ENCODE measurements around the gene ZNF865. TPM values are rescaled to one million over a fixed set of nuclear protein-coding genes. Genes with fewer than 3 reads are reported as not detected.
"Not testable (repeated sequence)": the region's sequence is repeated elsewhere in the genome, so short reads cannot be mapped to it uniquely, and the experiment has no call there.

Gene ZNF865
- total and polyA plus RNA-seq, 2 donors = 2.1 to 13.7 TPM

GRCh38 chr19:55581145-55581822 is 24.2 kb upstream of the ZNF865 start:
- WGBS = 35% methylated on average over 12 of the region's 12 CpGs
- H3K36me3 ChIP-seq (ENCODE audit: insufficient read depth) = peaks cover 3% of the 10 kb centered on the region
- no peaks in the 10 kb centered on the region for H3K4me1 ChIP-seq (ENCODE audit: insufficient read depth)
- DNase-seq (ENCODE audit: extremely low spot score) = no peak
- no peak overlapping the region for H3K27ac ChIP-seq (ENCODE audit: low read depth)
- H3K4me3 ChIP-seq (ENCODE audit: low read depth, low read length) = peak overlapping the region; percentile 69

GRCh38 chr19:55581823-55582223 is 23.6 kb upstream of the ZNF865 start:
- DNase-seq (ENCODE audit: extremely low spot score) = no peak
- no peaks in the 10 kb centered on the region for H3K4me1 ChIP-seq (ENCODE audit: insufficient read depth)

DNA sequence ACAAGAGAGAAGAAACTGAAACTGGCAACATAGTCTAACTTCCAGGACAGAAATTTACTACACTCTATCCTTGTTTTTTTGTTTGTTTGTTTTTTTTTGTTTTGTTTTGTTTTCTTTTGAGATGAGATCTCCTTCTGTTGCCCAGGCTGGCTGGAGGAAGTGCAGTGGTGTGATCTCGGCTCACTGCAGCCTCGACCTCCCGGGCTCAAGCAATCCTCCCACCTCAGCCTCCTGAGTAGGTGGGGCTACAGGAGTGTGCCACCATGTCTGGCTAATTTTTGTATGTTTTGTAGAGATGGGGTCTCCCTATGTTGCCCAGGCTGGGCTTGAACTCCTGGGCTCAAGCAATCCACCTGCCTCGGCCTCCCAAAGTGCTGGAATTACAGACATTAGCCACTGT is 23.2 kb upstream of the ZNF865 start:
- H3K4me3 ChIP-seq (ENCODE audit: low read depth, low read length); DNase-seq (ENCODE audit: extremely low spot score); H3K36me3 ChIP-seq (ENCODE audit: insufficient read depth); H3K27ac ChIP-seq (ENCODE audit: low read depth); H3K4me1 ChIP-seq (ENCODE audit: insufficient read depth): not testable (repeated sequence)
- WGBS = 80% methylated on average over 4 of the region's 4 CpGs

More at GRCh38 chr19:55581823-55582223, 23.6 kb upstream of the ZNF865 start:
- 21% methylated on average over 6 of the region's 6 CpGs for WGBS
- H3K4me3 ChIP-seq (ENCODE audit: low read depth, low read length) = no peak overlapping the region
- H3K27ac ChIP-seq (ENCODE audit: low read depth) = no peak overlapping the region
- peaks cover 3% of the 10 kb centered on the region for H3K36me3 ChIP-seq (ENCODE audit: insufficient read depth)

GRCh38 chr19:55583897-55584296 is 21.6 kb upstream of the ZNF865 start:
- WGBS = 76% methylated on average over 8 of the region's 8 CpGs
- H3K4me1 ChIP-seq (ENCODE audit: insufficient read depth) = not testable (repeated sequence)

GRCh38 chr19:55584871-55585270 is 20.6 kb upstream of the ZNF865 start:
- 94% methylated on average over 11 of the region's 11 CpGs for WGBS
- no peak for DNase-seq (ENCODE audit: extremely low spot score)

More at GRCh38 chr19:55583897-55584296, 21.6 kb upstream of the ZNF865 start:
- not testable (repeated sequence) for H3K27ac ChIP-seq (ENCODE audit: low read depth); DNase-seq (ENCODE audit: extremely low spot score); H3K4me3 ChIP-seq (ENCODE audit: low read depth, low read length); H3K36me3 ChIP-seq (ENCODE audit: insufficient read depth)

DNA sequence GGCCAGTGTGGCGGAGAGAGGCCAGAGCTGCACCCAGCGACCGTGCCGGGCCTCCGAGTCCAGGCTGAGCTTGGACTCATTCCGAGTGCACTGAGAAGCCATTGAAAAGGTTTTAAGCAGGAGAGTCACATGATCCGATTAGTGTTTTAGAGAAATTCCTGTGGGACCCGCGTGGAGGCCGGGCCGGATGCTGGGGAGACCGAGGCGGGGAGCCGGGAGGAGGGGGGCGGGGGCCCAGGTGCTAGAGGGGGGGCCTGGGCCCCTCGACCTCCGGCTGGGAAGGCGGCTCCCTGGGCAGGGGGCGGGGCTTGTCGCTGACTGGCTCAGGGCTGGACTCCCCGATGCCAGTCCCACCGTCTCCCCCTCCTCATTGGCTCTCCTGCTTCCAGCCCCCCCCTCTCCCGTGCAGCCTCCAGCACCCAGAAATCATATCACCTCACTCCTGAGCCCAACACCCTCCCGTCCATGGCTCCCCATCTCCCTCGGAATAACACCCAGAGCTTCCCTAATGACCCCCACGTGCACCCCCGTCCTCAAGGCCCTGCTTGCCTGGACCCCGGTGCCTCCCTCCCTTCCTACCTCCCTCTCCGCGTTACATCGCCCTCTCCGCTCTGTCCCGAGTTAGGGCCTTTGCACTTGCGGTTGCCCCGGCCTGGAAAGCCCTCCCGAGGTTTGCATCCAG is 19.6 kb upstream of the ZNF865 start:
- Histone ChIP-seq H3K4me3 (ENCODE audit: low read depth, low read length) (peak overlapping the region; percentile 36), H3K27ac (ENCODE audit: low read depth) (no peak overlapping the region), H3K36me3 (ENCODE audit: insufficient read depth) (no peaks in the 10 kb centered on the region), H3K4me1 (ENCODE audit: insufficient read depth) (no peaks in the 10 kb centered on the region)
- WGBS = 3% methylated on average over 36 of the region's 36 CpGs
- no peak for DNase-seq (ENCODE audit: extremely low spot score)

More at GRCh38 chr19:55584871-55585270, 20.6 kb upstream of the ZNF865 start:
- Histone ChIP-seq H3K4me1 (ENCODE audit: insufficient read depth) (no peaks in the 10 kb centered on the region), H3K27ac (ENCODE audit: low read depth) (no peak overlapping the region), H3K36me3 (ENCODE audit: insufficient read depth) (no peaks in the 10 kb centered on the region), H3K4me3 (ENCODE audit: low read depth, low read length) (no peak overlapping the region)

DNA sequence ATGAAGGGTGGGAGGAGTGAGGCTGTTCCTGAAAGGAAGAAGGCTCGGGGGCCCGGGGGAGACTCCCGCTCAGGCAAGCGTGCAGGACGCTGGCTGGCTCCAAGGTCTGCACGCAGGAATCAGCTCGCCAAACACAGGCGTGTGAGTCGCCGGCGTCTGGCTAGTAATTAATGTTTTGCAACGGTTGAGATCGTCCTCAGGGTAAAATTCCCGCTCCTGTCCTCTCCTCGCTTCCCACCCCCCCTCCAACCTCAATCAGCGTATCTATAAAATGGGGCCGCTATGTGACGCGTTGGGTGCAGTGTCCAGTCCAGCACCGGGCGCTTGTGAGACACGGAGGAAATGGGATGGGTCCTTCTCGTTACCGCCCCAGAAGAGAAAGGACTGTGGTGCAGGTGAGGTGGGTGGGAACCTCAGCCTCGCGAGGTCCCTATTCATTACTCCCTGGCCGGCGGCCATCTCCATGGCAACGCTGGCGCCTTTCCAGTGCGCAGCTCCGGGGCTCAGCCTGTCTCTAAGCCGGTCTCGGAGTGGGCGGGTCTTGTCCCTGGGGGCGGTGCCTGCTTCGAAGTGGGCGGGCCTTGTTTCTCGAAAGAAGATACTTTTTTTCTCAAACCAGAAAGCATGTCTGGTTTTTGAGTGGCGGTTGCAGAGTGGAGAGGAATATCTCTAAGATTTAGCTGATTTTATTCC is 18.3 kb upstream of the ZNF865 start:
- no peaks in the 10 kb centered on the region for H3K36me3 ChIP-seq (ENCODE audit: insufficient read depth)
- no peaks in the 10 kb centered on the region for H3K4me1 ChIP-seq (ENCODE audit: insufficient read depth)
- no peak overlapping the region for H3K27ac ChIP-seq (ENCODE audit: low read depth)
- 1% methylated on average over 40 of the region's 40 CpGs for WGBS
- H3K4me3 ChIP-seq (ENCODE audit: low read depth, low read length) = peak overlapping the region; percentile 12
- DNase-seq (ENCODE audit: extremely low spot score) = peak; percentile 83

DNA sequence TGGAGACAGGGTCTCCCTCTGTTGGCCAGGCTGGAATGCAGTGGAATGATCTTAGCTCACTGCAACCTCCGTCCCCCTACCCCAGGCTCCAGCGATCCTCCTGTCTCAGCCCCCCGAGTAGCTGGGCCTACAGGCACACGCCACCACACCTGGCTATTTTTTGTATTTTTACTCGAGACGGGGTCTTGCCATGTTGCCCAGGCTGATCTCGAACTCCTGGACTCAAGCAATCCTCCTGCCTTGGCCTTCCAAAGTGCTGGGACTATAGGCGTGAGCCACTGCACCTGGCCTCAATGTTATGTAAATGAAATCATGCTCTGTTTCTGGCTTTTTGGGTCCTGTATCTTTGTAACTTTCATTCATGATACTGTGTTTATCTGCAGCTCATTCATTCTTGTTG is 16.7 kb upstream of the ZNF865 start:
- Histone ChIP-seq H3K4me3 (ENCODE audit: low read depth, low read length) (no peak overlapping the region), H3K4me1 (ENCODE audit: insufficient read depth) (no peaks in the 10 kb centered on the region), H3K36me3 (ENCODE audit: insufficient read depth) (no peaks in the 10 kb centered on the region), H3K27ac (ENCODE audit: low read depth) (no peak overlapping the region)
- WGBS = 89% methylated on average over 8 of the region's 8 CpGs
- DNase-seq (ENCODE audit: extremely low spot score) = no peak

DNA sequence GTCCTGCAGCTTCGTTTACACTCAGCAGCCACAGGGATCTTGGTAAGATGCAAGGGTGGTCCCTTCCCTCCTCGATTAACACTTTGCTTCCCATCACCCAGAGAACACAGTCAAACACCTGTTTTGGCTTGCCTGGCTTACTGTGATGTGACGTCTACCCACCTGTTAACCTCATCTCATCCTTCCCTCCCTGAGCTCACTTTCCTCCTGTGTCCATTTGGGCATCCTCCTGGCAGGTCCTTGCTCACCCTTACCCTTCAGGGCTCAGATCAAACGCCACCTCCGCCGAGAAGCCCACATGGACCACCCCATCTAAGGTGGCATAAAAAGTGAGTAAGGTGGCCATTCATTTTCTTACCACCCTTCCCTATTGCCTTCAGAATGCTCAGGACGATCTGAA is 15.3 kb upstream of the ZNF865 start:
- Histone ChIP-seq H3K27ac (ENCODE audit: low read depth) (no peak overlapping the region), H3K36me3 (ENCODE audit: insufficient read depth) (no peaks in the 10 kb centered on the region), H3K4me1 (ENCODE audit: insufficient read depth) (no peaks in the 10 kb centered on the region), H3K4me3 (ENCODE audit: low read depth, low read length) (no peak overlapping the region)
- no peak for DNase-seq (ENCODE audit: extremely low spot score)
- 61% methylated on average over 7 of the region's 7 CpGs for WGBS

DNA sequence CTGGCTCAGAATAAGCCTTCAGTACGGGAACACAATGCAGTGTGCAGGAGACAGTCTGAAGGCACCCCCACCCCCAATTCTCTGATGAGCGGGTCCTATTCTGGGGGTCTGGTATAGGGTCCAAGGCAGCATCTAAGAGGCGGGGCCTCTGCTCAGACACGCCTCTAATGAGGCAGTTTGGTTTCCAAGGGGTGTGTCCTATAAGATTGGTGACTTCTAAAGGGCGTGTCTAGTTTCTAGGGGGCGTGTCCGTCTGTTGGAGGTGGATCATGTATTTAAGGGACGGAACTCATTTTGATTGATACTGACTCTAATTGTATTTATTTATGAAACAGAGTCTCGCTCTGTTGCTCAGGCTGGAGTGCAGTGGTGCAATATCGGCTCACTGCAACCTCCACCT is 14.8 kb upstream of the ZNF865 start:
- WGBS = 83% methylated on average over 10 of the region's 10 CpGs

GRCh38 chr19:55591555-55591954 is 13.9 kb upstream of the ZNF865 start:
- DNase-seq (ENCODE audit: extremely low spot score) = no peak
- 80% methylated on average over 10 of the region's 10 CpGs for WGBS
- Histone ChIP-seq H3K4me3 (ENCODE audit: low read depth, low read length) (no peak overlapping the region), H3K36me3 (ENCODE audit: insufficient read depth) (no peaks in the 10 kb centered on the region), H3K4me1 (ENCODE audit: insufficient read depth) (no peaks in the 10 kb centered on the region), H3K27ac (ENCODE audit: low read depth) (no peak overlapping the region)

More for the DNA sequence above, 14.8 kb upstream of the ZNF865 start:
- no peak overlapping the region for H3K4me3 ChIP-seq (ENCODE audit: low read depth, low read length)
- DNase-seq (ENCODE audit: extremely low spot score) = no peak
- H3K4me1 ChIP-seq (ENCODE audit: insufficient read depth) = no peaks in the 10 kb centered on the region
- H3K36me3 ChIP-seq (ENCODE audit: insufficient read depth) = no peaks in the 10 kb centered on the region
- no peak overlapping the region for H3K27ac ChIP-seq (ENCODE audit: low read depth)

DNA sequence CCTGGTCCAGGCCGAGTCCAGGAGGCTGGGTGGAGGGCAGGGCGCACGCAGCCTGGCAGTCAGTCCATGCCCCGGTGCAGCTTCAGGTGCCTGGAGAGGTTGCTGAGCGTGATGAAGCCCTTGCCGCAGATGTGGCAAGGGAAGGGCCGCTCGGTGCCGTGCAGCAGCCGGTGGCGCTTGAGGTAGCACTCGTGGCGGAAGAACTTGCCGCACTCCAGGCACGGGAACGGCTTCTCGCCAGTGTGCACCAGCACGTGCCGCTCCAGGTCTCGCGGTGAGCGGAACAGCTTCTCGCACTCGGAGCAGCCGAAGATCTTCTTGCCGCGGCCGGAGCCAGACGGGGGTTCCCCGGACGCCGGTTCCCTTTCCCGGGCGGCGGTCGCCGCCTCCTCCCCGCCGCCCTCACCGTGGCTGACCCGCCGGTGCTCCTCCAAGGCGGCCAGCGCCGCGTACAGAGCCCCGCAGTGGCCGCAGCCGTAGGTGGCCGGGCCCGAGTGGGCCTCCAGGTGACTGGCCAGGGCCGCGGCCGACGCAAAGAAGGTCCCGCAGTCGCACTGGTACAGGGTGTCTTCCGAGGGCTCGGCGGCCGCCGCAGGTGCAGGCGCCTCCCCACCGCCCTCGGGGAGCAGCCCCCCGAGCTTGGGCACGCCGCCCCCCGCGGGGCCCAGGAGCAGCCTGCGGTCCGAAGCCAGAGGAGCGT is 12.9 kb upstream of the ZNF865 start:
- Histone ChIP-seq H3K4me1 (ENCODE audit: insufficient read depth) (no peaks in the 10 kb centered on the region), H3K36me3 (ENCODE audit: insufficient read depth) (no peaks in the 10 kb centered on the region), H3K27ac (ENCODE audit: low read depth) (no peak overlapping the region), H3K4me3 (ENCODE audit: low read depth, low read length) (no peak overlapping the region)
- WGBS = 85% methylated on average over 73 of the region's 73 CpGs
- DNase-seq (ENCODE audit: extremely low spot score) = no peak

GRCh38 chr19:55593096-55593772 is 12.2 kb upstream of the ZNF865 start:
- H3K4me3 ChIP-seq (ENCODE audit: low read depth, low read length) = no peak overlapping the region
- H3K27ac ChIP-seq (ENCODE audit: low read depth) = no peak overlapping the region
- H3K4me1 ChIP-seq (ENCODE audit: insufficient read depth) = no peaks in the 10 kb centered on the region
- WGBS = 80% methylated on average over 68 of the region's 68 CpGs
- no peaks in the 10 kb centered on the region for H3K36me3 ChIP-seq (ENCODE audit: insufficient read depth)
- no peak for DNase-seq (ENCODE audit: extremely low spot score)

Measured in urinary bladder (tissue), 4 donors.